H1 (cell line): ENCODE results near the gene SMG5. TPM values are rescaled to one million over a fixed set of nuclear protein-coding genes. Genes with fewer than 3 reads are reported as not detected.

Experiments
- CTCF ChIA-PET: fragments of 300-600 bp; sonication (Branson Sonifier 250); formaldehyde crosslinking; loops from one replicate; lab custom pipeline; 2021; ENCODE audit not compliant: partially characterized antibody; lab: Charles Lee
- POLR2A ChIA-PET: fragments of 300-600 bp; sonication (Branson Sonifier 250); formaldehyde crosslinking; loops from one replicate; lab custom pipeline; 2021; ENCODE audit warnings: inconsistent platforms; ENCODE audit not compliant: partially characterized antibody; lab: Charles Lee
- DNase-seq, 2 experiments: peaks; one replicate each; pipeline versions ENCODE4 v3.0.0 to v3.0.0-alpha.2; 2010 to 2022; ENCODE audit warnings: low spot score in 2 of 2, low read depth in 1 of 2, mixed read lengths in 1 of 2
- FAIRE-seq: peaks from 2 replicates; lab custom pipeline; 2011; peaks lifted over from hg19 to GRCh38; lab: Jason Lieb, UNC
- H2AFZ ChIP-seq: 2 replicates; pipeline ENCODE4 v1.8.1; 2012; ENCODE audit warnings: low read length, inconsistent platforms
- H2AK5ac ChIP-seq: 2 replicates; pipeline ENCODE4 v1.6.1; 2013; ENCODE audit warnings: low read depth, low read length
- H2BK120ac ChIP-seq: replicated peaks from 2 replicates; pipeline ENCODE3; 2013; ENCODE audit warnings: low read depth, low read length, inconsistent platforms
- H2BK12ac ChIP-seq: 2 replicates; pipeline ENCODE4 v1.6.1; 2013; ENCODE audit warnings: low read depth, low read length
- H2BK15ac ChIP-seq: 2 replicates; pipeline ENCODE4 v1.6.1; 2013; ENCODE audit warnings: low read length
- H2BK20ac ChIP-seq: 2 replicates; pipeline ENCODE4 v1.6.1; 2013; ENCODE audit warnings: low read length
- H2BK5ac ChIP-seq: 2 replicates; pipeline ENCODE4 v1.6.1; 2013; ENCODE audit warnings: low read depth, low read length
- H3K14ac ChIP-seq: 2 replicates; pipeline ENCODE4 v1.6.1; 2013; ENCODE audit warnings: inconsistent platforms; ENCODE audit not compliant: insufficient read length
- H3K18ac ChIP-seq: 2 replicates; pipeline ENCODE4 v1.6.1; 2013; ENCODE audit warnings: low read length; ENCODE audit errors: extremely low read depth
- H3K23ac ChIP-seq: 2 replicates; pipeline ENCODE4 v1.6.1; 2013; ENCODE audit warnings: inconsistent platforms; ENCODE audit not compliant: insufficient read length
- H3K23me2 ChIP-seq: 2 replicates; pipeline ENCODE4 v1.6.1; 2013; ENCODE audit warnings: low read depth, low read length
- H3K27ac ChIP-seq: 2 replicates; pipeline ENCODE4 v1.6.1; 2011; ENCODE audit warnings: low read depth, low read length, inconsistent platforms
- H3K27me3 ChIP-seq, 4 experiments: replicated peaks in 1 of 4; 1 replicate in 1 of 4; 2 replicates in 3 of 4; pipeline versions ENCODE4 v1.6.1 to v1.8.1; 2011 to 2013; ENCODE audit warnings: low read length in 3 of 4, mild to moderate bottlenecking in 3 of 4, inconsistent platforms in 2 of 4, mixed read lengths in 2 of 4, moderate library complexity in 1 of 4; ENCODE audit not compliant: control insufficient read depth in 3 of 4, insufficient read depth in 3 of 4; ENCODE audit errors: extremely low read depth in 1 of 4
- H3K36me3 ChIP-seq, 4 experiments: 2 replicates each; pipeline versions ENCODE4 v1.6.1 to v1.8.1; 2011 to 2013; ENCODE audit warnings: mild to moderate bottlenecking in 4 of 4, low read length in 3 of 4, moderate library complexity in 2 of 4, control low read depth in 1 of 4, inconsistent platforms in 1 of 4; ENCODE audit not compliant: insufficient read depth in 4 of 4, control insufficient read depth in 2 of 4
- H3K4ac ChIP-seq: replicated peaks from 2 replicates; pipeline ENCODE3; 2013; ENCODE audit warnings: low read length, low read depth, mixed read lengths, inconsistent platforms; ENCODE audit not compliant: insufficient read length
- H3K4me1 ChIP-seq, 4 experiments: replicated peaks in 1 of 4; 1 replicate in 1 of 4; 2 replicates in 3 of 4; pipeline versions ENCODE4 v1.6.1 to v1.8.1; 2011 to 2013; ENCODE audit warnings: low read length in 3 of 4, inconsistent platforms in 2 of 4, mixed read lengths in 1 of 4; ENCODE audit not compliant: insufficient read depth in 4 of 4, control insufficient read depth in 3 of 4
- H3K4me2 ChIP-seq, 2 experiments: 2 replicates each; pipeline versions ENCODE4 v1.6.1 to v1.8.1; 2011 to 2013; ENCODE audit warnings: low read depth in 2 of 2, low read length in 2 of 2, control low read depth in 1 of 2, inconsistent platforms in 1 of 2, mild to moderate bottlenecking in 1 of 2; ENCODE audit not compliant: insufficient read depth in 1 of 2
- H3K4me3 ChIP-seq, 4 experiments: fragments of 200-600, 300-600 bp in 1 of 4; sonication (generic), shearing (Covaris generic), sonication (Bioruptor Twin) in 1 of 4; 2 replicates each; pipeline versions ENCODE4 v1.5.1 to v1.8.1; 2011 to 2016; ENCODE audit warnings: low read length in 4 of 4, low read depth in 3 of 4, control low read depth in 2 of 4, inconsistent platforms in 2 of 4, mild to moderate bottlenecking in 2 of 4, mixed read lengths in 1 of 4, moderate library complexity in 1 of 4; ENCODE audit not compliant: insufficient read depth in 2 of 4; ENCODE audit errors: extremely low read depth in 1 of 4
- H3K56ac ChIP-seq: replicated peaks from 2 replicates; pipeline ENCODE3; 2013; ENCODE audit warnings: low read depth, mild to moderate bottlenecking, mixed read lengths, low read length, inconsistent platforms; ENCODE audit not compliant: insufficient read length
- H3K79me1 ChIP-seq: 2 replicates; pipeline ENCODE4 v1.6.1; 2013; ENCODE audit warnings: low read depth, low read length, control low read depth
- H3K79me2 ChIP-seq, 2 experiments: 2 replicates each; pipeline versions ENCODE4 v1.6.1 to v1.8.1; 2012 to 2013; ENCODE audit warnings: low read length in 2 of 2, mild to moderate bottlenecking in 2 of 2, inconsistent platforms in 1 of 2; ENCODE audit not compliant: insufficient read depth in 2 of 2, control insufficient read depth in 1 of 2
- H3K9ac ChIP-seq, 4 experiments: replicated peaks in 1 of 4; 1 replicate in 1 of 4; 2 replicates in 3 of 4; pipeline versions ENCODE4 v1.6.1 to v1.8.1; 2011 to 2013; ENCODE audit warnings: low read depth in 3 of 4, low read length in 3 of 4, control low read depth in 2 of 4, mild to moderate bottlenecking in 2 of 4, moderate library complexity in 2 of 4, inconsistent platforms in 1 of 4; ENCODE audit errors: extremely low read depth in 1 of 4
- H3K9me3 ChIP-seq, 2 experiments: 2 replicates each; pipeline versions ENCODE4 v1.6.1 to v1.8.1; 2012 to 2013; ENCODE audit warnings: mild to moderate bottlenecking in 2 of 2, moderate library complexity in 2 of 2, control low read depth in 1 of 2, inconsistent platforms in 1 of 2, low read depth in 1 of 2, low read length in 1 of 2, mixed read lengths in 1 of 2; ENCODE audit not compliant: insufficient read depth in 2 of 2
- H4K20me1 ChIP-seq, 2 experiments: replicated peaks in 1 of 2; 2 replicates each; pipeline versions ENCODE3 to v1.8.1; 2011 to 2013; ENCODE audit warnings: inconsistent platforms in 2 of 2, low read length in 2 of 2, mild to moderate bottlenecking in 1 of 2; ENCODE audit not compliant: insufficient read depth in 2 of 2, control insufficient read depth in 1 of 2
- H4K5ac ChIP-seq: 2 replicates; pipeline ENCODE4 v1.6.1; 2013; ENCODE audit warnings: low read length, low read depth, mixed read lengths, inconsistent platforms; ENCODE audit not compliant: insufficient read length
- H4K8ac ChIP-seq: 2 replicates; pipeline ENCODE4 v1.8.0; 2013; ENCODE audit warnings: mild to moderate bottlenecking, moderate library complexity, low read length, inconsistent platforms; ENCODE audit not compliant: insufficient read depth; ENCODE audit errors: extremely low read depth
- H4K91ac ChIP-seq: replicated peaks from 2 replicates; pipeline ENCODE3; 2013; ENCODE audit warnings: low read length, mixed read lengths, inconsistent platforms; ENCODE audit not compliant: insufficient read length
- BCL11A ChIP-seq, 2 experiments: IDR thresholded peaks; one replicate each; pipeline ENCODE4 v1.6.1; 2011; ENCODE audit warnings: low read depth in 2 of 2, low read length in 2 of 2, mild to moderate bottlenecking in 2 of 2
- EP300 ChIP-seq, 2 experiments: IDR thresholded peaks; 1 replicate in 1 of 2; 2 replicates in 1 of 2; pipeline ENCODE4 v1.6.1; 2011 to 2012; ENCODE audit warnings: low read depth in 2 of 2, low read length in 2 of 2, mild to moderate bottlenecking in 2 of 2, borderline replicate concordance in 1 of 2, inconsistent platforms in 1 of 2, moderate library complexity in 1 of 2
- EZH2 ChIP-seq: fragments of 200-600 bp; sonication (generic); IDR thresholded peaks from 2 replicates; pipeline ENCODE4 v1.7.1; 2012; ENCODE audit warnings: low read depth, mild to moderate bottlenecking, moderate library complexity, low read length, inconsistent platforms; ENCODE audit not compliant: severe bottlenecking
- FOSL1 ChIP-seq: IDR thresholded peaks from 2 replicates; pipeline ENCODE4 v1.6.1; 2011; ENCODE audit warnings: mild to moderate bottlenecking, low read depth, low read length, moderate library complexity; ENCODE audit not compliant: insufficient read depth
- KDM1A ChIP-seq: fragments of 200-600, 300-600 bp; sonication (generic); IDR thresholded peaks from 2 replicates; pipeline ENCODE4 v1.7.1; 2016; ENCODE audit warnings: mild to moderate bottlenecking, low read length, borderline replicate concordance
- NRF1 ChIP-seq: IDR thresholded peaks from 2 replicates; pipeline ENCODE4 v1.6.1; 2011; ENCODE audit warnings: mild to moderate bottlenecking, low read depth, low read length, improper control_type of control experiment
- RBBP5 ChIP-seq: IDR thresholded peaks from 2 replicates; pipeline ENCODE4 v1.7.1; 2012; ENCODE audit warnings: low read depth, mild to moderate bottlenecking, inconsistent platforms, low read length, moderate library complexity, borderline replicate concordance
- SIRT6 ChIP-seq: IDR thresholded peaks from one replicate; pipeline ENCODE4 v1.7.1; 2012; ENCODE audit warnings: low read length, inconsistent platforms
- SP2 ChIP-seq: IDR thresholded peaks from 2 replicates; pipeline ENCODE4 v1.6.1; 2012; ENCODE audit warnings: mild to moderate bottlenecking, low read length, inconsistent platforms
- SRF ChIP-seq: IDR thresholded peaks from 2 replicates; pipeline ENCODE4 v1.6.1; 2011; ENCODE audit warnings: mild to moderate bottlenecking, low read depth, low read length, moderate library complexity
- TAF7 ChIP-seq: optimal IDR thresholded peaks from 2 replicates; pipeline ENCODE3; 2011; ENCODE audit warnings: low read depth, mild to moderate bottlenecking, inconsistent platforms, low read length, moderate library complexity, borderline replicate concordance
- ZNF274 ChIP-seq: IDR thresholded peaks from 2 replicates; pipeline ENCODE4 v1.7.0; 2012; ENCODE audit warnings: low read length, borderline replicate concordance; ENCODE audit errors: extremely low read depth
- WGBS, 2 experiments: shearing (Covaris generic) in 1 of 2; methylation state at CpG; one replicate each; pipeline versions ENCODE4 v1.1.6 to v1.1.7; 2013 to 2015; ENCODE audit warnings: low lambda C conversion rate in 2 of 2, mixed read lengths in 2 of 2, inconsistent platforms in 1 of 2, low coverage in 1 of 2, missing lambda C conversion rate in 1 of 2; ENCODE audit not compliant: insufficient replicate concordance in 2 of 2, insufficient coverage in 1 of 2, insufficient read length in 1 of 2; ENCODE audit errors: extremely low coverage in 1 of 2, missing lambda C conversion rate in 1 of 2; 5-methylcytosine and 5-hydroxymethylcytosine counted together
- polyA plus RNA-seq, 7 experiments: library from polyadenylated mRNA; depleted of rRNA in 3 of 7; stranded (reverse) in 5 of 7; unstranded in 2 of 7; fragments of >200 nt in 5 of 7; fragments of 200-250 nt in 2 of 7; gene quantifications; 1 replicate in 5 of 7; 2 replicates in 1 of 7; 4 replicates in 1 of 7; pipeline versions ENCODE4 v1.2.1 to v1.2.3, GENCODE V29; 2011 to 2013; ENCODE audit warnings: missing spikeins in 2 of 7, mixed read lengths in 2 of 7
- total RNA-seq: library from RNA; stranded (reverse); fragmentation: NEBNext Ultra II Directional; extraction: Animal tissue kit (Norgen Biotek cat#: 25700); gene quantifications from 2 replicates; pipeline ENCODE4 v1.2.1, GENCODE V29; 2021
- TF ChIP-seq, protein P1 (sequence below): IDR thresholded peaks from 2 replicates; pipeline ENCODE4 v1.6.1; 2011; ENCODE audit warnings: low read depth, mild to moderate bottlenecking, low read length; ENCODE audit not compliant: insufficient read depth

The SMG5 gene
- total and polyA plus RNA-seq, 2 of the 8 experiments (the other 6 are each of a cell fraction or from before 2014, with no cell fraction given): 32.7 to 98.0 TPM

DNA sequence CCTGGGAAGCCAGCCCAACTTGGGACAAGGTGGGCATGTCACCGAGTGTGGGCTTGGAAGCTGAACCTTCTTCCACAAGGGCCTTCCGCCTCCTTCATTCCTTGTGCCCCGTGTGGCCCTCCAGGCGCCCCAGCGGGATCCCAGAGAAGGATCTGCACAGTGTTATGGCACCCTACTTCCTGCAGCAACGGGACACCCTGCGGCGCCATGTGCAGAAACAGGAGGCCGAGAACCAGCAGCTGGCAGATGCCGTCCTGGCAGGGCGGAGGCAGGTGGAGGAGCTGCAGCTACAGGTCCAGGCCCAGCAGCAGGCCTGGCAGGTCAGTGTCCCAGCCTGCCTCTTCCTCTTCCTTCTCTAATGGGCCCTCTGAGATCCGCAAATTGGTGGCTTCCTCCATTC lies 46.5 kb downstream of the SMG5 start:
- Histone ChIP-seq H4K5ac (no peak overlapping the region), H4K8ac (no peak overlapping the region), H2AFZ (no peak overlapping the region), H2BK12ac (no peak overlapping the region), H3K56ac (no peak overlapping the region), H3K18ac (no peak overlapping the region), H3K27ac (no peak overlapping the region), H2BK5ac (no peak overlapping the region), H3K4me1 (no peaks in the 10 kb centered on the region; a peak in 1 of 7 replicates), H2BK120ac (no peak overlapping the region), H2BK15ac (no peak overlapping the region), H3K14ac (no peak overlapping the region), H3K79me1 (no peaks in the 10 kb centered on the region; the same call in 1 of the 2 replicates), H3K23ac (no peak overlapping the region), H3K9me3 (no peaks in the 10 kb centered on the region), H2BK20ac (no peak overlapping the region), H2AK5ac (no peak overlapping the region), H3K4me3 (no peak overlapping the region), H3K79me2 (no peaks in the 10 kb centered on the region), H3K23me2 (no peaks in the 10 kb centered on the region), H3K27me3 (no peaks in the 10 kb centered on the region), H4K20me1 (peaks cover 0 to 2% of the 10 kb centered on the region in 2 experiments), H3K4ac (no peak overlapping the region), H4K91ac (no peak overlapping the region), H3K4me2 (no peak overlapping the region), H3K9ac (no peak overlapping the region), H3K36me3 (peaks cover 22 to 45% (median 29%) of the 10 kb centered on the region in 4 experiments; a peak in 7 of 8 replicates)
- CTCF ChIA-PET: interaction anchor here (0.5 to 47.2 kb wide), 5 partner anchors 11 to 139 kb away, joined by 3 to 1265 read pairs (median 9); partner anchors contain the start of gene SEMA4A
- FAIRE-seq (no peak), DNase-seq (no peak)
- POLR2A ChIA-PET: interaction anchor here (1.6 to 12.7 kb wide), 2 partner anchors 11 to 23 kb away, joined by 3 to 82 read pairs; partner anchors contain the start of genes PAQR6 and PMF1
- 95% methylated on average over 12 of the region's 12 CpGs; no CpG with 5 or more reads in 1 of the 2 experiments for WGBS, 2 experiments
- TF ChIP-seq BCL11A (IDR thresholded peaks at IDR 0.05; ENCODE audit: low read depth in 2 of 2, low read length in 2 of 2): no peak
- no peak for TF ChIP-seq NRF1
- TF ChIP-seq SRF: no peak
- no peak for TF ChIP-seq SP2
- no peak for TF ChIP-seq FOSL1
- TF ChIP-seq ZNF274: no peak
- TF ChIP-seq, protein P1, sequence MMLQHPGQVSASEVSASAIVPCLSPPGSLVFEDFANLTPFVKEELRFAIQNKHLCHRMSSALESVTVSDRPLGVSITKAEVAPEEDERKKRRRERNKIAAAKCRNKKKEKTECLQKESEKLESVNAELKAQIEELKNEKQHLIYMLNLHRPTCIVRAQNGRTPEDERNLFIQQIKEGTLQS: no peak
- TF ChIP-seq KDM1A: no peak
- no peak for TF ChIP-seq SIRT6
- no peak for TF ChIP-seq TAF7
- no peak for TF ChIP-seq RBBP5
- TF ChIP-seq EZH2: no peak
- TF ChIP-seq EP300 (IDR thresholded peaks at IDR 0.05; ENCODE audit: borderline replicate concordance in 1 of 2, low read depth in 2 of 2, low read length in 2 of 2): no peak
